HG02973 (cell line): ENCODE results near the gene DNAJC4.

ENCODE experiments used
- ATAC-seq: cut with Tn5 transposase; IDR thresholded peaks from one replicate; pipeline ENCODE4 v1.9.1; 2021; ENCODE audit warnings: moderate library complexity; ENCODE audit not compliant: unreplicated experiment

The DNAJC4 gene

GRCh38 chr11:64255135-64256128, 25.1 kb downstream of the DNAJC4 start:
- no peak for ATAC-seq

- no peak for ATAC-seq
Measured at GRCh38 chr11:64256300-64256699, 26.0 kb downstream of the DNAJC4 start.

- no peak for ATAC-seq
Measured at GRCh38 chr11:64258356-64258755, 28.0 kb downstream of the DNAJC4 start.

- ATAC-seq = no peak
Measured at GRCh38 chr11:64258946-64259532, 28.7 kb downstream of the DNAJC4 start.

- no peak for ATAC-seq
Measured at GRCh38 chr11:64259533-64260067, 29.3 kb downstream of the DNAJC4 start.

GRCh38 chr11:64260147-64260708, 29.9 kb downstream of the DNAJC4 start:
- no peak for ATAC-seq

- no peak for ATAC-seq
Measured at GRCh38 chr11:64261556-64262080, 31.3 kb downstream of the DNAJC4 start.

GRCh38 chr11:64262271-64263002, 32.1 kb downstream of the DNAJC4 start:
- ATAC-seq = no peak

GRCh38 chr11:64263021-64263946, 32.9 kb downstream of the DNAJC4 start:
- ATAC-seq = no peak

GRCh38 chr11:64263947-64264317, 33.6 kb downstream of the DNAJC4 start:
- ATAC-seq = no peak

GRCh38 chr11:64264371-64264852, 34.1 kb downstream of the DNAJC4 start:
- no peak for ATAC-seq

GRCh38 chr11:64265176-64266160, 35.1 kb downstream of the DNAJC4 start:
- ATAC-seq = no peak

GRCh38 chr11:64266339-64266738, 36.0 kb downstream of the DNAJC4 start:
- ATAC-seq = no peak

- no peak for ATAC-seq
Measured at GRCh38 chr11:64267207-64267945, 37.0 kb downstream of the DNAJC4 start.

GRCh38 chr11:64268025-64268892, 37.9 kb downstream of the DNAJC4 start:
- no peak for ATAC-seq

GRCh38 chr11:64268893-64269539, 38.7 kb downstream of the DNAJC4 start:
- ATAC-seq = peak; percentile 10
